Neural cell (in vitro differentiated cells): ENCODE data around the gene ADGRB2.

Source experiments
- EZH2 ChIP-seq: fragments of 200-600, 300-800 bp; shearing (Covaris generic), sonication (generic); IDR thresholded peaks from 2 replicates; pipeline ENCODE4 v1.6.1; 2014; ENCODE audit warnings: antibody characterized with exemption, low read length, borderline replicate concordance, mild to moderate bottlenecking; ENCODE audit not compliant: insufficient read depth, poor library complexity, severe bottlenecking
- MXI1 ChIP-seq: fragments of 450-650 bp; conservative IDR thresholded peaks from 2 replicates; pipeline ENCODE4 v1.6.1; 2014; ENCODE audit warnings: antibody characterized with exemption, mild to moderate bottlenecking; ENCODE audit not compliant: poor library complexity, severe bottlenecking
- RAD21 ChIP-seq: fragments of 450-650 bp; conservative IDR thresholded peaks from 2 replicates; pipeline ENCODE4 v1.6.1; 2014; ENCODE audit warnings: antibody characterized with exemption, mild to moderate bottlenecking, moderate library complexity
- TF ChIP-seq, protein P1 (sequence below): fragments of 450-650 bp; IDR thresholded peaks from 2 replicates; pipeline ENCODE4 v1.5.1; 2014; ENCODE audit warnings: antibody characterized with exemption, mild to moderate bottlenecking, moderate library complexity; ENCODE audit not compliant: poor library complexity, severe bottlenecking

DNA sequence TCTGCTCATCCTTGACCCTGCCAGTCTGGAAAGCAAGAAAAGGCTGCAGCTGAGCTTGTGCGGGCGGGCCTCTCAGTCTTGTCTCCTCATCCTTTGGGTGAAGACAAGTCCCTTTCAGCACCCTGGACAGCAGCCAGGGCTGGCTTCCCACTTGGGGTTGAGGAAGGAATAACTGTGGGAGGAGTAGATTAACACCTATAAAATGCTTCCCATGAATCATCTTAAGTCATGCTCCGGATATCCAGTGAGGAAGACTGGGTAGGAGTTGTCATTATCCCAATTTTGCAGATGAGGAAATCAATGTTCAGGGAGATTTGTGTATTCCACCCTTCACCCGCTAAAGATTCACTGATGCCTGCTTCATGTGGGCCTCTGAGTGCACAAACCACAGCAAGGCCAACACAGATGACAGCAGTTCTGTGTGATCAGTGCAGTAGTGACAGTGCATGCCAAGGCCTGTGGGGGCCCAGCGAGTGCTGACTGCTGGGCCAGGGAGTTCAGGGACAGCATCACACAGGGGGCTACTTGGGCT lies 40.2 kb downstream of the ADGRB2 start:
- no peak for TF ChIP-seq EZH2
- TF ChIP-seq, protein P1, sequence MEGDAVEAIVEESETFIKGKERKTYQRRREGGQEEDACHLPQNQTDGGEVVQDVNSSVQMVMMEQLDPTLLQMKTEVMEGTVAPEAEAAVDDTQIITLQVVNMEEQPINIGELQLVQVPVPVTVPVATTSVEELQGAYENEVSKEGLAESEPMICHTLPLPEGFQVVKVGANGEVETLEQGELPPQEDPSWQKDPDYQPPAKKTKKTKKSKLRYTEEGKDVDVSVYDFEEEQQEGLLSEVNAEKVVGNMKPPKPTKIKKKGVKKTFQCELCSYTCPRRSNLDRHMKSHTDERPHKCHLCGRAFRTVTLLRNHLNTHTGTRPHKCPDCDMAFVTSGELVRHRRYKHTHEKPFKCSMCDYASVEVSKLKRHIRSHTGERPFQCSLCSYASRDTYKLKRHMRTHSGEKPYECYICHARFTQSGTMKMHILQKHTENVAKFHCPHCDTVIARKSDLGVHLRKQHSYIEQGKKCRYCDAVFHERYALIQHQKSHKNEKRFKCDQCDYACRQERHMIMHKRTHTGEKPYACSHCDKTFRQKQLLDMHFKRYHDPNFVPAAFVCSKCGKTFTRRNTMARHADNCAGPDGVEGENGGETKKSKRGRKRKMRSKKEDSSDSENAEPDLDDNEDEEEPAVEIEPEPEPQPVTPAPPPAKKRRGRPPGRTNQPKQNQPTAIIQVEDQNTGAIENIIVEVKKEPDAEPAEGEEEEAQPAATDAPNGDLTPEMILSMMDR: no peak
- TF ChIP-seq RAD21: no peak
- no peak for TF ChIP-seq MXI1
